HG02763 (cell line): ENCODE results near the gene TNFSF12.
"Not testable (repeated sequence)": the region's sequence is repeated elsewhere in the genome, so short reads cannot be mapped to it uniquely, and the experiment has no call there.

Experiments
- ATAC-seq: cut with Tn5 transposase; IDR thresholded peaks from one replicate; pipeline ENCODE4 v1.9.1; 2021; ENCODE audit warnings: mild to moderate bottlenecking, moderate library complexity; ENCODE audit not compliant: unreplicated experiment

The TNFSF12 gene

DNA sequence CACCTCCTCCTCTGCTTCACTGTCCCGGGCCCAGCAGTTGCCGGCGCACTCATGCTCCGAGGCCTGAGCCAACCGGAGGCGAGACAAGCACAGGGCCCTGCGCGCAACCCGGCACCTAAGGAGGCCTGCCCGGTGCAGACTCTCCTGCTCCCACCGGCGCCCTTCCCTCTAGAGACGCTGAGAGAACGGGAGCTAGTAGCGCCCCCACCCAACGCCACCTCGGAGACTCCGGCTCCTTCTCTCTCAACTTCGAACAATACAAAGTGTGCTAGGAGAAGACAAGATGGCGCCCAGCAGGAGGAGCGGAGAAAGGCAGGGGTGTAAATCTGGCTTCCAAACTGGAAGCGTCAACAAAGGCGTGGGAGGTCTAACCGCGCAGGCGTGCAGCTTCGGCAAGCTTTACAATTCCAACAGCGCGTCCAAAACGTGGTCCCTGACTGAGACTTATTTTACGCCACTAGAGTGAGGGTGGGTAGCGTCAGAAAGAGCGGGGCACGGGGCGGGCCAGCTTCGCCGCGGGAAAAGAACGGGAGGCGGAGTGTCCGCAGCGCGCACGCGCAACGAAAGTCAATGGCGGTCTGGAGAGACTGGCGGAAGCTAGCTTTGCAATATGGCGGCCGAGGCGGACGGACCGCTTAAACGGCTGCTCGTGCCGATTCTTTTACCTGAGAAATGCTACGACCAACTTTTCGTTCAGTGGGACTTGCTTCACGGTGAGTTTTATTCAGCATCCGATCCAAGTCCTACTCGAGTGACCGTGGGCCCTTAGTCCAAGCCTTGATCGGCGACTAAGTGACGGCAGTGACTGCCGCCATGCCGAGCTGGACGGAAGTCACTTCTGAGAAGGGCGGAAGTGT is 34.6 kb downstream of the TNFSF12 start, which contains the start of gene MPDU1:
Gene MPDU1 (plus strand): TSS at position 600 of the 857 bp plus-strand sequence. CDS start 11 bp downstream, at position 611.
- ATAC-seq: peak; percentile 71

DNA sequence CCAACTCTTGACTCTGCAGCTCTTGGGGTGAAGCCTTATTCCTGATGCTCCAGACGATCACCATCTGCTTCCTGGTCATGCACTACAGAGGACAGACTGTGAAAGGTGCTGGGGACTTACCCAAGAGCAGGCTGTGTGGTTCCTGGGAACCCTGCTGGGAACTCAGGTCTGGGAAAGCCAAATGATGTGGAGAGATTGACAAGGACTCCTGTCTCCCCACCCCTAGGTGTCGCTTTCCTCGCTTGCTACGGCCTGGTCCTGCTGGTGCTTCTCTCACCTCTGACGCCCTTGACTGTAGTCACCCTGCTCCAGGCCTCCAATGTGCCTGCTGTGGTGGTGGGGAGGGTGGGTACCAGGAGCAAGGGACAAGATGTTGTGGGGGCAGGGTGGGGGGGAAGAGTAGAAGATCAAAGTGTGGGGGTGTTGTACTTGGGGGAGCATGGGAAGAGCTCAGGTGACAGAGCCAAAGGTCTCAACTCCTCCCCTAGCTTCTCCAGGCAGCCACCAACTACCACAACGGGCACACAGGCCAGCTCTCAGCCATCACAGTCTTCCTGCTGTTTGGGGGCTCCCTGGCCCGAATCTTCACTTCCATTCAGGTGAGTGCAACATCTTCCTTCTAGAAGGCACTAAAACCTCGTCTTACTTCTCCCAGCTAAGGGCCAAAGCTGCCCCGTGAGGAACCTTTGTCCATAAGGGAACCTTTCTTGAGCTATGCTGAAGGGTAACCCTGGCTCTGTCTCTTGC is 38.0 kb downstream of the TNFSF12 start:
- no peak for ATAC-seq

DNA sequence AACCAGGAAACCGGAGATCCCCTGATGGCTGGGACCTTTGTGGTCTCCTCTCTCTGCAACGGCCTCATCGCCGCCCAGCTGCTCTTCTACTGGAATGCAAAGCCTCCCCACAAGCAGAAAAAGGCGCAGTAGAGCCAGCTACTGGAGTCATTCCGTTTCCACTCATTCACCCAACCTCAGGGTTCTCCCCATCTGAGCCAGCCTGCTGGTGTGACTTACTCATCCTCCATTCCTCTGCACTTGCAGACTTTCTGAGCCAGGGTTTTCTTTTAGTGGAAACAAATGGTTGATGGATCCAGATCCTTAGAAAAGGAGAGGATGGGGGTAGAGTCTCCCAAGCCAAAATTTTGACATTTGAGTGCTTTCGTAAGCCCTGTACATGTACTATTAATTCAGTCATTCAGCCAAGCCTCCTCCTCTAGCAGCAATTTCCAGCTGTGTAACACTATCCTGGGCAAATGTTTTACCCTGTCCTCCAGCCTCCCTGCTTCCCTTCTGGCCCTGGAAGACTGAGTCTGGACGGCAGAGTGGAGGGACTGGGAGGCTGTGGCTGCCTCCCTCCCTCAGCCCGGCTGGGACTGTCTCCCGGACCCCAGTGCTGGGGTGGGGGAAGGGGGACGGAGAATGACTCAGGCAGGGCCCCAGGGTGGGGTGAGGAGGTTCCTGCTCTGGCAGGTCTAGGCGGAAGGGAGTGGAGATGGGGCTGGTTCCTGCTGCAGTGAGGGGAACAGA is 38.7 kb downstream of the TNFSF12 start:
- no peak for ATAC-seq

DNA sequence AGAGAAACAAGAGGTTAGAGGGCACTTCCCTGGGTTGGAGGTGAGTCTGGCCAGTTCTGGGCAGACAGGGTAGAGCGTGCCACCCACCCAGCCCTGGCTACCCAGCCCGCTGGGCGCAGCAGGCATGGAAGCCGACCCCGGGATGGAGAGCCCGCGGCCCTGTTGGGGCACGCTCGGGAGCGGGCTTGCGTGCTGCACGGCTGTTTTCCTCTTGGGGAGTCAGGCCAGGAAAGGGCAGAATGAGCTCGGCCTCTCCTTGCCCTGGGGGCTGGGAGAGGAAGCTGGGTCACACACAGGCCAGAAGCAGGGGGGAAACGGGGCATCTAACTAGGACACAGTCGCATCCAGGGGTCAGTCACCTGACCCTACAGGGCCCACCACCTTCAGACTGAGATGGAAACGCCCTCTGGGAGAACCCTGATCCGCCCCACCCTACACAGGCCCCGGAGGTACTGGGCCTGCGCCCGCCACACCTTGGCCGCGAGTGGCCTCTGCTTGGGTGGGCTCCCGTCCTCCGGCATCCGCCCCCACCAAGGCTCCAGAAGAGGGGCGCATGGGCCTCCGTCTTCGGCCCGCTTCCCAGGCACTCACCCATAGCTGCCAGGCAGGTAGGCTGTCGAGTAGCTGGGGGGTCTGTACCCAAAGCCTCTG is 39.8 kb downstream of the TNFSF12 start:
- no peak for ATAC-seq

DNA sequence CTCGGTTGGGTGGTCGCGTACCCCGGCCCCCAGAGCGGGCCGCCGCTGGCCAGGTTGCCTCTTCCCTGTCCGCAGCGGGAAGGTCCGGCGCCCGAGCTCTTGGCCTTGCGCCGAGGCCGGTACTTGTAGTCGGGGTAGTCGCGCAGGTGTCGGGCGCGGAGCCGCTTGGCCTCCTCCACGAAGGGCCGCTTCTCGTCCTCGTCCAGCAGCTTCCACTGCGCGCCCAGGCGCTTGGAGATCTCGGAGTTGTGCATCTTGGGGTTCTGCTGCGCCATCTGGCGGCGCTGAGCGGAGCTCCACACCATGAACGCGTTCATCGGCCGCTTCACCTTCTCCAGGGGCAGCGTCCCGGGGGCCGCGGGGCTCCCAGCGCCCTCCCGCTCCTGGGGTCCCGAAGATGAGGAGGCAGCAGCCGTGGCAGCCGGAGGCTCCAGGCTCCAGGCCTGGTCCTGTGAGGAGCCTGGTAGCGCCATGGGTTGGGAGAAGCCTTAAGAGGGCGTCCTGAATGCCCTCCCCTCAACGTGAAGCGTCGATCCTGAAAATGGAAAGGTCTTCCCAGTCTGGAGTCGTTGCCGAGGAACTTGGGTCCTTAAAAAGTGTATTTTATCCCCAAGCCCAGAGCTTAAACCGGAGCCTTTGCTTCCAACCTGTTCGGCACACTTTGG is 40.5 kb downstream of the TNFSF12 start:
- ATAC-seq: no peak

DNA sequence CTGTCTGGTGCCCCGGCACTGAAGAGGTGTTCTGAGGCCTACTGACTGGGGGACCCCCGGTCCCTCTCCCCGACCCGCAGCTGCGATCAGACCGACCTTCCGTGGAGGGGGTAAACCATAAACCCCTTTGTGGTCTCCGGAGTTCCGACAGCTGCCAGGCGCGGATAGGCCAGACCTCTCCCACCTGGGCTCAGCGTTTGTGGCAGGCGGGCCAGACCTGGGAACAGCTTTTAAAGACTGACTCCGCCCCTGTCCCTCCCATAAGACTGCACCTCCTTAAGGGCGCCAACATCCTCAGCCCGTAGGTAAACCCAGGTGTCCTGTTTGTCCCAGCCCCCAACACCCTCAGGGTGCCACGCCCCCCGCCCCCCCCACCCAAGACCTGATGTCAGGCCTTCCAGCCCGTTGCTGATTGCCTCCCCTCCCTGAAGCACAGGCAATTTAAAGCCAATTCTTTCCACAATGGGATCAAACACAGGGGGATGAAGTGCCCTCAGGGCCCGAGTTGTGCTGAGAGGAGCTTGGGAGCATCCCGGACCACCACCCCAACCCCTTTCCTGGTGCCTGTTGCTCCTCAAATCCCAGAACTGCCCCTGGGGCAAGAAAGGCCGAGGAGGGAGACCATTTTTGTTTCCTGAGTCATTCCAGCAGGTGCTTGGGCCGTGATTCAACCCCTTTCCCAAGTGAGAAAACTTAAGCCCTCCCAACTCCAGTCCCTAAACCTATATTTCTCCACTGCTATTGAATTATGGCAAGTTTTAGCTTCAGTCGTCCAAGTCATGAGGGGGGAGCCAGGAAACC is 41.2 kb downstream of the TNFSF12 start, which contains the start of gene SOX15:
Gene SOX15 (minus strand): TSS at position 204 of the 801 bp plus-strand sequence. CDS start 418 bp downstream, outside the sequence.
- no peak for ATAC-seq

DNA sequence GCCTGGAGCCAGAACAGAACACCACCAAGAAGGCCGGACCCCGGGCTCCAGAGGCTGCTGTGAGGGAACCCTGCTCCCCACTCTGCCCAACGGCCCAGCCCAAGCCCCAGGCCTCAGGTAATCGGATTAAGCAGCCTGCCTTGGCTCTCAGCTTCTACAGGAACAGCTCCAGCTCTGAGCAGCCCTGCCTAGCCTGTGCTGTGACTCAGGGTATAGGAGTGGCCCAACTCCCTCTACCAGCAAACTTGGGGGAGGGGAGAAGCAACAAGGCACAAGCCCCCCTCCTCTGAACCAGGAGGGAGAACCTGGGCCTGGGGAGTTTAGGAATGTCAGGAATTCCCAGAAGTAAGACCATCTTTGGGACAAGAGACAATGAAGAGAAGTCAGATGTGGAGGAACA is 41.9 kb downstream of the TNFSF12 start:
- no peak for ATAC-seq

DNA sequence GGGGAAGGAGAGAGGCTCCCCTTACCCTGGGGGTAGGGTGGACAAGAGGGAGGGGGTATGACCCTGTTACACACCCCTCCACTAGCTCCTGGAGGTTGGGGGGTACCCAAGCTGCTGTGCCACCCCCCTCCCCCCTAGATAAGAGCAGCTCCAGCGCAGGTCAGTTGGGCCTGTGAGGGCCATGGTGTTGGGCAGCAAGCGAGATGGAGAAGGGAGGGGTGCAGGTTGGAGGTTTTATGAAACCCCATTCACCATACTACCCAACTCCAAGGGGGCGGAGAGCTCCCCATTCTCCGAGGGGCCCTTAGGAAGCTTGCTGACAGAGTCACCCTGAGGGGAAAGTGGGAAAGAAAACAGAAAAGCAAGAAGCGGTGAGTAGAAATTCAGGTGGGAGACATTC is 42.7 kb downstream of the TNFSF12 start:
- ATAC-seq: no peak

DNA sequence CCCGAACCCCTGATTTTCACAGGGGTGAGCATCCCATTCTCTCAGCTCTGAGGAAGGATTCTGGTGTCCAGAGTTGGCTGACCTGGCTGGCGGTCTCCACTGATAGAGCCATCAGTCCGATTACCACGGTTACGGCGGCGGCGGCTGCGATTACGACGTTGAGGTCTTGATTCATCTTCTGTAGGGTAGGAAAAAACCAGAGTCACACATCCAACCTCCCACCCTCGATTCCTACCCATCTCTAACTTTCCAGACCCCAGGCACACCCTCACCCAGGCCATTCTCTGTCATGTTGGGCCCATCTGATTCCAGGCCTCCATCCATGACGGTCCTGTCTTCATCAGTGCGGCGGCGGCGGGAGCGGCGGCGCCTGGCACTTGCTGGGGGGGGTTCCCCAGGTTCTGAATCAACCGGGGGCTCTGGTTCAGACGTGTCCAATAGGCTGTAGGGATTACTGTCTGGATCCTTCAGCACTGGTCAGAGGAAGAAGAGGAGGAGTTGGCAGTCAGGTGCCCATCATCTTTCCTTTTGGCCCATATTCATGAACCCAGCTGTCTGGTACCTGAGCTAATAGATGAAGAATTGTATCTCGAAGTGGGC is 43.7 kb downstream of the TNFSF12 start:
- no peak for ATAC-seq

DNA sequence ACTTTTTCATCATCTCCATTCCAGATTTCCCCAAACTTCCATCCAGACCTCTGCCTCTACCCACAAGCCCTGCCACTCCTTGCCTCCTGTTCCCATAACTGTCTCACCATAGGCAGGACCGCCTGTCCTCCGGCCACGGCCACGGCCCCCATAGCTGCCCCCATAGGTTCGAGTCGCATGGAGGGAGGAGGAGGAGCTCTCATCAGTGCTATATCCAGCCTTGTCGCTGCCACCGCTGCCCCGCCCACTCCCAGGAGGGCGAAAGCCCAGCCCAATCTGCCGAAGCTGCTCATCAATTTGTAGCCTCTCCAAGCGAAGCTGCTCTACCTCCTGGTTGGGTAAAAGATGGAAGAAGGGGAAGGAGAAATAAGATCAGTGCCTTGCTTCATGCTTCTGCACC is 44.4 kb downstream of the TNFSF12 start:
- ATAC-seq: no peak

DNA sequence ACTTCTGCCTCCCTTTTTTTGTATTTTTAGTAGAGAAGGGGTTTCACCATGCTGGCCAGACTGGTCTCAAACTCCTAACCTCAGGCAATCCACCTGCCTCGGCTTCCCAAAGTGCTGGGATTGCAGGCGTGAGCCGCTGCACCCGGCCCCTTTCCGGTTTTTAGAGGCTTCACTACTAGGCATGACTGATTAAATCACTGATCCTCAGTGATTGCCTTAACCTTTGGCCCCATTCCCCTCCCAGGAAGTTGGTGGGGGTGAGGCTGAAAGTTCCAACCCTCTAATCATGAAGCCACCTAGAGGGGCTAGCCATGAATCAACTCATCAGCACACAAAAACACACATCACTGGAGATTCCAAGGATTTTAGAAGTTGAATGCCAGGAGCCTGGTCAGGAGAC is 48.7 kb downstream of the TNFSF12 start:
- not testable (repeated sequence) for ATAC-seq

DNA sequence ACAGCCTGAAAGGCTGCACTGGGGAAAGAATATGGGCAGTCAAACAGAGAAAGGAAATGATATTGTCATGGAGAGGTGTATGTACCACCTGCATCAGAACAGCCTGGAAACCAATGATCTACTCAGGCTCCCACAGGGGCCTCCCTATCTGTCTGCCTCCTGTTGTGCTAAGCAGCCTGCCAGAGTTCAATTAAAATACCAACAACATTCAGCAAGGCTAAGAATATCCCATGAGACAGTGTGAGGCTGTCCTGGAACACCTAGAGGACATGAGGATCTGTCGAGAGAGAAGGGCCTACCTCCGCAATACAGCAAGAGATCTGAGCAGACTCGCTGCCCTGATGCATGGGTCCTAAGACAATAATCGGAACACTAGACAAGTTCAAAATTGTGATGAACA is 57.4 kb downstream of the TNFSF12 start:
- ATAC-seq: no peak
